H9 (cell line): ENCODE data around the gene RHNO1. TPM values are rescaled to one million over a fixed set of nuclear protein-coding genes. Genes with fewer than 3 reads are reported as not detected.

Experiments used
- DNase-seq: peaks from one replicate; pipeline ENCODE4 v3.0.0-alpha.2; 2017
- H2AFZ ChIP-seq: one replicate; pipeline ENCODE4 v1.6.1; 2013; ENCODE audit warnings: mild to moderate bottlenecking, low read length, control low read depth, moderate library complexity
- H2AK5ac ChIP-seq: 2 replicates; pipeline ENCODE4 v1.6.1; 2013; ENCODE audit warnings: low read length, control low read depth, mixed read lengths; ENCODE audit not compliant: insufficient read length
- H2BK120ac ChIP-seq: one replicate; pipeline ENCODE4 v1.6.1; 2013; ENCODE audit warnings: low read depth, mild to moderate bottlenecking, low read length, control low read depth, inconsistent platforms; ENCODE audit not compliant: poor library complexity, severe bottlenecking
- H2BK12ac ChIP-seq: 2 replicates; pipeline ENCODE4 v1.6.1; 2013; ENCODE audit warnings: low read length, control low read depth, mixed read lengths, low read depth; ENCODE audit not compliant: insufficient read length
- H2BK15ac ChIP-seq: 2 replicates; pipeline ENCODE4 v1.6.1; 2013; ENCODE audit warnings: low read depth, low read length, control low read depth
- H2BK20ac ChIP-seq: one replicate; pipeline ENCODE4 v1.6.1; 2013; ENCODE audit warnings: low read depth, mild to moderate bottlenecking, low read length, control low read depth, inconsistent platforms; ENCODE audit not compliant: poor library complexity, severe bottlenecking
- H2BK5ac ChIP-seq: 2 replicates; pipeline ENCODE4 v1.6.1; 2013; ENCODE audit warnings: low read length, control low read depth, mixed read lengths; ENCODE audit not compliant: insufficient read length
- H3K14ac ChIP-seq: 2 replicates; pipeline ENCODE4 v1.6.1; 2013; ENCODE audit warnings: low read length, control low read depth; ENCODE audit not compliant: insufficient read depth
- H3K18ac ChIP-seq: 2 replicates; pipeline ENCODE4 v1.6.1; 2013; ENCODE audit warnings: low read depth, mild to moderate bottlenecking, mixed read lengths, low read length, control low read depth; ENCODE audit not compliant: insufficient read length
- H3K23ac ChIP-seq: 2 replicates; pipeline ENCODE4 v1.6.1; 2013; ENCODE audit warnings: low read length, control low read depth, mixed read lengths, low read depth; ENCODE audit not compliant: insufficient read length
- H3K23me2 ChIP-seq: 2 replicates; pipeline ENCODE4 v1.6.1; 2013; ENCODE audit warnings: low read depth, mild to moderate bottlenecking, mixed read lengths, low read length, control low read depth; ENCODE audit not compliant: insufficient read length, poor library complexity, severe bottlenecking
- H3K27ac ChIP-seq: 2 replicates; pipeline ENCODE4 v1.5.1; 2013; ENCODE audit warnings: low read length, control low read depth, mixed read lengths, low read depth; ENCODE audit not compliant: insufficient read length
- H3K27me3 ChIP-seq: 2 replicates; pipeline ENCODE4 v1.6.1; 2013; ENCODE audit warnings: low read length, control low read depth, inconsistent platforms; ENCODE audit not compliant: insufficient read depth
- H3K4ac ChIP-seq: 2 replicates; pipeline ENCODE4 v1.6.1; 2013; ENCODE audit warnings: low read depth, mild to moderate bottlenecking, control low read depth, inconsistent platforms, low read length, moderate library complexity
- H3K4me1 ChIP-seq: 2 replicates; pipeline ENCODE4 v1.6.1; 2013; ENCODE audit warnings: low read length, control low read depth, inconsistent platforms; ENCODE audit not compliant: insufficient read depth
- H3K4me2 ChIP-seq: 2 replicates; pipeline ENCODE4 v1.6.1; 2013; ENCODE audit warnings: low read length, control low read depth, mixed read lengths; ENCODE audit not compliant: insufficient read length, insufficient read depth
- H3K56ac ChIP-seq: 2 replicates; pipeline ENCODE4 v1.6.1; 2013; ENCODE audit warnings: low read depth, mild to moderate bottlenecking, mixed read lengths, low read length, control low read depth; ENCODE audit not compliant: insufficient read length
- H3K79me1 ChIP-seq: 2 replicates; pipeline ENCODE4 v1.6.1; 2013; ENCODE audit warnings: low read depth, mild to moderate bottlenecking, moderate library complexity, low read length, control low read depth, inconsistent platforms; ENCODE audit not compliant: insufficient read depth, poor library complexity, severe bottlenecking
- H3K79me2 ChIP-seq: 2 replicates; pipeline ENCODE4 v1.6.1; 2013; ENCODE audit warnings: low read length, control low read depth, inconsistent platforms; ENCODE audit not compliant: insufficient read depth
- H3K9ac ChIP-seq: 2 replicates; pipeline ENCODE4 v1.6.1; 2013; ENCODE audit warnings: low read length, control low read depth, mixed read lengths; ENCODE audit not compliant: insufficient read length; ENCODE audit errors: extremely low read depth
- H3K9me3 ChIP-seq: one replicate; pipeline ENCODE4 v1.6.1; 2013; ENCODE audit warnings: low read depth, low read length, inconsistent platforms; ENCODE audit not compliant: control insufficient read depth
- H3T11ph ChIP-seq: one replicate; pipeline ENCODE4 v1.6.1; 2013; ENCODE audit warnings: mild to moderate bottlenecking, low read length, control low read depth, inconsistent platforms
- H4K20me1 ChIP-seq: one replicate; pipeline ENCODE4 v1.6.1; 2013; ENCODE audit not compliant: control insufficient read depth, insufficient read length, insufficient read depth
- H4K5ac ChIP-seq: 2 replicates; pipeline ENCODE4 v1.6.1; 2013; ENCODE audit warnings: low read depth, mild to moderate bottlenecking, mixed read lengths, low read length, control low read depth; ENCODE audit not compliant: insufficient read length
- H4K8ac ChIP-seq: replicated peaks from 2 replicates; pipeline ENCODE4 v1.6.1; 2013; ENCODE audit warnings: low read length, control low read depth, mixed read lengths, low read depth; ENCODE audit not compliant: insufficient read length
- H4K91ac ChIP-seq: 2 replicates; pipeline ENCODE4 v1.6.1; 2013; ENCODE audit warnings: low read depth, mild to moderate bottlenecking, moderate library complexity, mixed read lengths, low read length, control low read depth; ENCODE audit not compliant: insufficient read length
- H3K27ac Mint-ChIP-seq, 3 experiments: 2 replicates in 2 of 3; 3 replicates in 1 of 3; pipeline ENCODE4 v1.8.0; 2020 to 2021; ENCODE audit warnings: mixed read lengths in 3 of 3, mild to moderate bottlenecking in 1 of 3, moderate library complexity in 1 of 3
- H3K27me3 Mint-ChIP-seq: 2 replicates; pipeline ENCODE4 v1.8.0; 2021; ENCODE audit warnings: low read depth, mild to moderate bottlenecking, moderate library complexity, mixed read lengths
- H3K36me3 Mint-ChIP-seq, 3 experiments: 2 replicates in 2 of 3; 3 replicates in 1 of 3; pipeline ENCODE4 v1.8.0; 2020 to 2021; ENCODE audit warnings: low read depth in 3 of 3, mixed read lengths in 3 of 3; ENCODE audit not compliant: insufficient read depth in 1 of 3
- H3K4me1 Mint-ChIP-seq, 2 experiments: 2 replicates each; pipeline ENCODE4 v1.8.0; 2020; ENCODE audit warnings: mixed read lengths in 2 of 2
- H3K4me3 Mint-ChIP-seq, 2 experiments: 2 replicates in 1 of 2; 3 replicates in 1 of 2; pipeline ENCODE4 v1.8.0; 2020 to 2021; ENCODE audit warnings: mild to moderate bottlenecking in 2 of 2, mixed read lengths in 2 of 2, moderate library complexity in 1 of 2
- H3K9me3 Mint-ChIP-seq, 2 experiments: 2 replicates in 1 of 2; 3 replicates in 1 of 2; pipeline ENCODE4 v1.8.0; 2020; ENCODE audit warnings: mild to moderate bottlenecking in 2 of 2, mixed read lengths in 2 of 2, moderate library complexity in 1 of 2
- WGBS: extraction: QIAGEN DNeasy Blood & Tissue Kit; methylation state at CpG from one replicate; pipeline ENCODE4 v1.1.7; 2013; ENCODE audit warnings: missing lambda C conversion rate, low lambda C conversion rate, mixed read lengths; ENCODE audit not compliant: insufficient read length; ENCODE audit errors: extremely low coverage; 5-methylcytosine and 5-hydroxymethylcytosine counted together
- total RNA-seq: library from RNA; stranded (reverse); gene quantifications from 2 replicates; pipeline ENCODE4 v1.2.1, GENCODE V29; 2021
- TF ChIP-seq, protein P1 (sequence below): fragments of 200-600 bp; sonication (generic); conservative IDR thresholded peaks from 3 replicates; pipeline ENCODE4 v1.8.0; 2021; ENCODE audit warnings: antibody characterized with exemption, mild to moderate bottlenecking

Gene RHNO1
- total RNA-seq, 1 experiment from 2014 or later: 36.7 TPM

DNA sequence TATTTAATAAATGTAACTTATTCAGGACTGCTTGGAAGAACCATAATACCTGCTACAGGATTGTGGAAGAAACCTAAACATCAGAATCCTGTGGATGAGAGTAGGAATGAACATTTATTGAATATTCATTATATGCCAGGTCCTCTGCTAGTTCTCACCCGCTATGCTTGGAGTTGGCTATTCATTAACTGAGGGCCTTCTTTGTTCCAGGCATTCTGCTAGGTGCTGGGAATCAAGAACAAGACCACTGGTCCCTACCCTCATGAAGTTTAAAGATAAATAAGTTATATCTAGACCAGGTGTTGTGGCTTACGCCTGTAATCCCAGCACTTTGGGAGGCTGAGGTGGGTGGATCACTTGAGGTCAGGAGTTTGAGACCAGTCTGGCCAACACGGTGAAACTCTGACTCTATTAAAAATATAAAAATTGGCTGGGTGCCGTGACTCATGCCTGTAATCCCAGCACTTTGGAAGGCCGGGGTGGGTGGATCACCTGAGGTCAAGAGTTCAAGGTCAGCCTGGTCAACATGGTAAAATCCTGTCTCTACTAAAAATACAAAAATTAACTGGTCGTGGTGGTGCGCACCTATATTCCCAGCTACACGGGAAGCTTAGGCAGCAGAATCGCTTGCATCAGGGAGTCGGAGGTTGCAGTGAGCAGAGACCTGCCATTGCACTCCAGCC lies 9.9 kb downstream of the RHNO1 start:
- H3K18ac ChIP-seq: no peak overlapping the region

More for the DNA sequence above, 9.9 kb downstream of the RHNO1 start:
- Histone ChIP-seq H3K27me3 (no peaks in the 10 kb centered on the region), H4K5ac (no peak overlapping the region), H2BK12ac (no peak overlapping the region), H3K4me1 (no peaks in the 10 kb centered on the region), H3K56ac (no peak overlapping the region), H4K8ac (no peak overlapping the region), H4K20me1 (peaks cover 3% of the 10 kb centered on the region), H3K9ac (no peak overlapping the region), H2BK20ac (no peak overlapping the region), H3K79me1 (no peaks in the 10 kb centered on the region), H3K4ac (no peak overlapping the region), H2AK5ac (no peak overlapping the region), H3K4me2 (no peak overlapping the region), H3K27ac (no peak overlapping the region), H2BK120ac (no peak overlapping the region), H3K14ac (no peak overlapping the region), H3K23ac (no peak overlapping the region), H2AFZ (no peak overlapping the region), H2BK15ac (no peak overlapping the region), H3T11ph (no peak overlapping the region), H3K23me2 (peaks cover 5% of the 10 kb centered on the region), H3K79me2 (no peaks in the 10 kb centered on the region; the same call in 1 of the 2 replicates), H4K91ac (no peak overlapping the region), H3K9me3 (no peaks in the 10 kb centered on the region), H2BK5ac (no peak overlapping the region)
- Mint-ChIP-seq H3K27me3 (0 out of 2 replicates have a peak, but pooled peaks cover 3% of the 10 kb centered on the region), H3K9me3 (no peaks in the 10 kb centered on the region), H3K4me1 (peaks cover 18 to 19% of the 10 kb centered on the region in 2 experiments), H3K27ac (no peak overlapping the region), H3K4me3 (no peak overlapping the region), H3K36me3 (peaks cover 13 to 35% (median 28%) of the 10 kb centered on the region in 3 experiments)
- TF ChIP-seq, protein P1, sequence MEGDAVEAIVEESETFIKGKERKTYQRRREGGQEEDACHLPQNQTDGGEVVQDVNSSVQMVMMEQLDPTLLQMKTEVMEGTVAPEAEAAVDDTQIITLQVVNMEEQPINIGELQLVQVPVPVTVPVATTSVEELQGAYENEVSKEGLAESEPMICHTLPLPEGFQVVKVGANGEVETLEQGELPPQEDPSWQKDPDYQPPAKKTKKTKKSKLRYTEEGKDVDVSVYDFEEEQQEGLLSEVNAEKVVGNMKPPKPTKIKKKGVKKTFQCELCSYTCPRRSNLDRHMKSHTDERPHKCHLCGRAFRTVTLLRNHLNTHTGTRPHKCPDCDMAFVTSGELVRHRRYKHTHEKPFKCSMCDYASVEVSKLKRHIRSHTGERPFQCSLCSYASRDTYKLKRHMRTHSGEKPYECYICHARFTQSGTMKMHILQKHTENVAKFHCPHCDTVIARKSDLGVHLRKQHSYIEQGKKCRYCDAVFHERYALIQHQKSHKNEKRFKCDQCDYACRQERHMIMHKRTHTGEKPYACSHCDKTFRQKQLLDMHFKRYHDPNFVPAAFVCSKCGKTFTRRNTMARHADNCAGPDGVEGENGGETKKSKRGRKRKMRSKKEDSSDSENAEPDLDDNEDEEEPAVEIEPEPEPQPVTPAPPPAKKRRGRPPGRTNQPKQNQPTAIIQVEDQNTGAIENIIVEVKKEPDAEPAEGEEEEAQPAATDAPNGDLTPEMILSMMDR: no peak
- no peak for DNase-seq
- no CpG with 5 or more reads among the region's 10 CpGs for WGBS
